ENCODE data around the gene FAHD1. TPM values are rescaled to one million over a fixed set of nuclear protein-coding genes. Genes with fewer than 3 reads are reported as not detected.
A peak's percentile ranks its signal among the peaks of the same experiment; 100 is the strongest.

The FAHD1 gene
- total RNA-seq, 4 donors from 2014 or later, result 34.3 to 52.3 (median 46.9) TPM

GRCh38 chr16:1831186-1832075, 4.4 kb downstream of the FAHD1 start:
- 80 to 82% methylated on average over 16 to 18 of the region's 19 CpGs for WGBS, 2 donors
- Histone ChIP-seq H3K27ac (no peak overlapping the region), H3K4me1 (peaks cover 12 to 67% (median 32%) of the 10 kb centered on the region in 3 donors), H3K27me3 (no peaks in the 10 kb centered on the region), H3K9me3 (no peaks in the 10 kb centered on the region), H3K4me3 (no peak overlapping the region), H3K36me3 (peaks cover 0 to 31% (median 0%) of the 10 kb centered on the region in 3 donors)
- intact Hi-C loops (cut with DNase I), result no loop called here
- no peak for DNase-seq
- TF ChIP-seq POLR2A (IDR thresholded peaks at IDR 0.05), result no peak
- TF ChIP-seq, protein P1, sequence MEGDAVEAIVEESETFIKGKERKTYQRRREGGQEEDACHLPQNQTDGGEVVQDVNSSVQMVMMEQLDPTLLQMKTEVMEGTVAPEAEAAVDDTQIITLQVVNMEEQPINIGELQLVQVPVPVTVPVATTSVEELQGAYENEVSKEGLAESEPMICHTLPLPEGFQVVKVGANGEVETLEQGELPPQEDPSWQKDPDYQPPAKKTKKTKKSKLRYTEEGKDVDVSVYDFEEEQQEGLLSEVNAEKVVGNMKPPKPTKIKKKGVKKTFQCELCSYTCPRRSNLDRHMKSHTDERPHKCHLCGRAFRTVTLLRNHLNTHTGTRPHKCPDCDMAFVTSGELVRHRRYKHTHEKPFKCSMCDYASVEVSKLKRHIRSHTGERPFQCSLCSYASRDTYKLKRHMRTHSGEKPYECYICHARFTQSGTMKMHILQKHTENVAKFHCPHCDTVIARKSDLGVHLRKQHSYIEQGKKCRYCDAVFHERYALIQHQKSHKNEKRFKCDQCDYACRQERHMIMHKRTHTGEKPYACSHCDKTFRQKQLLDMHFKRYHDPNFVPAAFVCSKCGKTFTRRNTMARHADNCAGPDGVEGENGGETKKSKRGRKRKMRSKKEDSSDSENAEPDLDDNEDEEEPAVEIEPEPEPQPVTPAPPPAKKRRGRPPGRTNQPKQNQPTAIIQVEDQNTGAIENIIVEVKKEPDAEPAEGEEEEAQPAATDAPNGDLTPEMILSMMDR (IDR thresholded peaks at IDR 0.05), result no peak

DNA sequence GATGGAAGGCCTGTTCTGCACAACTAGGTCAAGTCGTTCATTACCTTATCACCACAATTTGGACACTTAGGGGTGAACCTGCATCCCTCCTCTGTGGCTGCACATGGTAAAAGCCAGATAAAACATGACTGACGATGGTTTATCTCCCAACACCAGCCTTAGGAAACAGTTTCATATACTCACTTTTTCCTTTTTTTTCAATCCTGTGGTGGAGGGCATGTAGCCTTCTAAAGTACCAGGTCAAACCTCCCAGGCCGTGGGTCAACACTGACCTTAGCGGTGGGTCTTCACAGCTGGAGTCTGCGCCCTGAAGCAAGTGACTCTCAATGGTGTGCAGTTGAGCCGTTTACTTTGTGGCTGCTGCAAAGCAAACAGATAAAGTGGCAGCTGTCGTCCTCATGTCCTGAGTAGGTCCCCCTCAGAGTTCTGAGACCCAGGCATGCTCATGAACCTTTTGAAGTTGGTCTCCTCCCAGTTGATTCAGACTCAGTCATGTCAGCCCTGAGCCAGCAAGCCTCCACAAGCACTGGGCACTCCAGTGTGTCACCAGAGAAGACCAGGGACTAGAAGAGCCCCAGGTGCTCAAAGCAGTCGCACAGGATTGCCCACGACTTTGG, 5.9 kb downstream of the FAHD1 start:
- Histone ChIP-seq H3K27ac (peak overlapping the region in 3 of 4 donors; percentile 39 to 86 (median 85)), H3K4me1 (peaks cover 9 to 61% (median 26%) of the 10 kb centered on the region in 3 donors), H3K9me3 (no peaks in the 10 kb centered on the region), H3K27me3 (no peaks in the 10 kb centered on the region), H3K4me3 (no peak overlapping the region), H3K36me3 (peaks cover 0 to 31% (median 0%) of the 10 kb centered on the region in 3 donors)
- DNase-seq, result no peak
- TF ChIP-seq POLR2A (IDR thresholded peaks at IDR 0.05), result no peak
- TF ChIP-seq, protein P1 (IDR thresholded peaks at IDR 0.05), result no peak
- 71 to 86% methylated on average over 5 of the region's 9 CpGs for WGBS, 2 donors
- intact Hi-C loops (cut with DNase I), result no loop called here

DNA sequence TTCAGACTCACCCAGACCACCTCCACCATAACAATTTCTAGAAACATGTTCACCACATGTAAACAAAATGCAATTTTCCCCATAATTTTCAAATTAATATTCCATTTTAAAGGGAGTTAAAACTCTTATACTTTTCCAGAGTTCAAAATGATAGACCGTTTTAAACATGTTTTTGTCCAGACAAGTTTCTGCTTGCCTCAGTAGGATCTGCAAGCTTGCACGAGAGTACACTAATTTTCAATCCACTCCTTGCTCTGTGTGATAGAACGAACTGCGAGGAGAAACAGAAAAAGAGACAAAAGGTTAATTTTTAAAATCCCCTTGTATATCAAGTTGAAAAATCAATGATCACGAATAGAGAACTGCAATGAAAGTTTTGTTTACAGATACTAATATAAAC, 7.1 kb downstream of the FAHD1 start:
- Histone ChIP-seq H3K27ac (peak overlapping the region in 3 of 4 donors; percentile 59 to 86 (median 85)), H3K4me1 (peaks cover 3 to 49% (median 14%) of the 10 kb centered on the region in 3 donors), H3K27me3 (no peaks in the 10 kb centered on the region), H3K36me3 (peaks cover 0 to 27% (median 0%) of the 10 kb centered on the region in 3 donors), H3K4me3 (no peak overlapping the region), H3K9me3 (no peaks in the 10 kb centered on the region)
- intact Hi-C loops (cut with DNase I), result no loop called here
- no peak for TF ChIP-seq POLR2A (IDR thresholded peaks at IDR 0.05)
- TF ChIP-seq, protein P1 (IDR thresholded peaks at IDR 0.05), result no peak
- WGBS, 2 donors, result 36 to 45% methylated on average over 5 of the region's 5 CpGs
- DNase-seq, result no peak

- DNase-seq, result no peak
- TF ChIP-seq, protein P1 (IDR thresholded peaks at IDR 0.05), result no peak
- no peak for TF ChIP-seq POLR2A (IDR thresholded peaks at IDR 0.05)
- no peaks in the 10 kb centered on the region for H3K9me3 ChIP-seq
- H3K4me3 ChIP-seq, result no peak overlapping the region
- peaks cover 0 to 5% (median under 1%) of the 10 kb centered on the region in 3 donors for H3K4me1 ChIP-seq
- H3K36me3 ChIP-seq, result no peaks in the 10 kb centered on the region
- intact Hi-C loops (cut with DNase I), result no loop called here
- WGBS, 2 donors, result 30 to 41% methylated on average over 9 of the region's 9 CpGs
- H3K27me3 ChIP-seq, result no peaks in the 10 kb centered on the region
- H3K27ac ChIP-seq, result peak overlapping the region in 1 of 4 donors; percentile 32
Observed at GRCh38 chr16:1839554-1839953, 12.5 kb downstream of the FAHD1 start.

DNA sequence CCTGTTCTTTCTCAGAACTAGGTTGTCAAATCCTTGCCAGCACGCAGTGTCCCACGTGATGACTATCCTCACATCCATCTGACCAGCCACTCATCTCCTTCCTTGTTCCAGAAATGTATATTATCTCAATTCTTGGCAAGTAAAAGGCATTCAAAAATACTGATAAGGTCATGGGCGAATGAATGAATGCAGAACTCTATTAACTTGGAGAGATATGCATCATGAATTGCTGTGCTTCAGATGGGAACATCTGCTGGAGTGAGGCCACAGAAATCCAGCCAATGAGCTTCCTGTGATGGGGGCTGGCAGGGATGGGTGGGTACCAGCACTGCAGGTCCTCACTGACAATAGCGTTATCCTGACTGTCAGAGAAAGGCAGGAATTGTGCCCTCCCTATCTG, 19.0 kb downstream of the FAHD1 start:
- Histone ChIP-seq H3K4me1 (no peaks in the 10 kb centered on the region), H3K4me3 (no peak overlapping the region), H3K36me3 (no peaks in the 10 kb centered on the region), H3K27me3 (peaks cover 0 to 28% (median 0%) of the 10 kb centered on the region in 4 donors), H3K27ac (no peak overlapping the region), H3K9me3 (no peaks in the 10 kb centered on the region)
- TF ChIP-seq, protein P1 (IDR thresholded peaks at IDR 0.05), result no peak
- no peak for TF ChIP-seq POLR2A (IDR thresholded peaks at IDR 0.05)
- DNase-seq, result no peak
- intact Hi-C loops (cut with DNase I), result no loop called here
- 56 to 58% methylated on average over 3 to 4 of the region's 4 CpGs for WGBS, 2 donors
